PC-9 (cell line): Measurements from ENCODE around the gene ANO4. TPM values are rescaled to one million over a fixed set of nuclear protein-coding genes. Genes with fewer than 3 reads are reported as not detected.

Experiments used
- BruUV-seq: library from RNA; stranded (reverse); fragments of 400-500 nt; replicated peaks from 2 replicates; lab custom pipeline; 2021; lab: Mats Ljungman, UMichigan
- CTCF ChIA-PET: fragments of 300-600 bp; sonication (Branson Sonifier 250); formaldehyde crosslinking; loops from one replicate; lab custom pipeline; 2022; ENCODE audit warnings: antibody characterized with exemption; lab: Charles Lee
- POLR2A ChIA-PET: fragments of 300-600 bp; sonication (Branson Sonifier 250); formaldehyde crosslinking; loops from one replicate; lab custom pipeline; 2022; ENCODE audit warnings: antibody characterized with exemption; ENCODE audit not compliant: unreplicated experiment; lab: Charles Lee
- DNase-seq, 2 experiments: peaks; one replicate each; pipeline versions ENCODE4 v3.0.0 to v3.0.0-alpha.2; 2015 to 2022; ENCODE audit warnings: mixed read lengths in 1 of 2
- H2AFZ ChIP-seq: fragments of 200-600 bp; sonication (generic); 2 replicates; pipeline ENCODE4 v1.8.1; 2017; ENCODE audit warnings: antibody characterized with exemption
- H3F3A ChIP-seq: fragments of 200-600 bp; sonication (generic); 2 replicates; pipeline ENCODE4 v1.8.1; 2017; ENCODE audit warnings: antibody characterized with exemption, mild to moderate bottlenecking, low read depth; ENCODE audit not compliant: insufficient read depth
- H3K27ac ChIP-seq: fragments of 200-600 bp; sonication (generic); 2 replicates; pipeline ENCODE4 v1.6.1; 2016; ENCODE audit warnings: mixed run types
- H3K27me3 ChIP-seq: fragments of 200-600 bp; sonication (generic); 2 replicates; pipeline ENCODE4 v1.6.1; 2016; ENCODE audit warnings: low read depth, mixed run types; ENCODE audit not compliant: insufficient read depth
- H3K36me3 ChIP-seq: fragments of 200-600 bp; sonication (generic); 2 replicates; pipeline ENCODE4 v1.6.1; 2016; ENCODE audit warnings: low read depth, mixed run types
- H3K4me1 ChIP-seq: fragments of 200-600 bp; sonication (generic); replicated peaks from 2 replicates; pipeline ENCODE4 v1.6.1; 2016; ENCODE audit warnings: mixed run types; ENCODE audit not compliant: insufficient read depth
- H3K4me2 ChIP-seq: fragments of 200-600 bp; sonication (generic); 2 replicates; pipeline ENCODE4 v1.6.1; 2017; ENCODE audit warnings: mixed run types
- H3K4me3 ChIP-seq: fragments of 200-600 bp; sonication (generic); 2 replicates; pipeline ENCODE4 v1.6.1; 2016; ENCODE audit warnings: mixed run types
- H3K79me2 ChIP-seq: fragments of 200-600 bp; sonication (generic); 2 replicates; pipeline ENCODE4 v1.6.1; 2017; ENCODE audit warnings: low read depth, mixed run types
- H3K9me2 ChIP-seq: fragments of 200-600 bp; sonication (generic); 2 replicates; pipeline ENCODE4 v1.8.1; 2017; ENCODE audit warnings: mild to moderate bottlenecking; ENCODE audit not compliant: insufficient read depth
- H3K9me3 ChIP-seq: fragments of 200-600 bp; sonication (generic); 2 replicates; pipeline ENCODE4 v1.8.1; 2016; ENCODE audit warnings: low read depth; ENCODE audit not compliant: insufficient read depth
- H4K20me1 ChIP-seq: fragments of 200-600 bp; sonication (generic); 2 replicates; pipeline ENCODE4 v1.8.1; 2017; ENCODE audit not compliant: insufficient read depth
- EZH2 ChIP-seq: fragments of 200-600 bp; sonication (generic); IDR thresholded peaks from 2 replicates; pipeline ENCODE4 v1.8.0; 2017; ENCODE audit warnings: antibody characterized with exemption, low read depth
- intact Hi-C: fragments of 100-400 bp; cut with micrococcal nuclease; formaldehyde crosslinking; loops from one replicate; pipeline ENCODE4 v1.10.0; 2022; ENCODE audit not compliant: unreplicated experiment
- total RNA-seq: library from RNA; stranded (reverse); gene quantifications from 2 replicates; pipeline ENCODE4 v1.2.3, GENCODE V29; 2021
- TF ChIP-seq, protein P1 (sequence below): fragments of 200-600 bp; sonication (generic); conservative IDR thresholded peaks from 2 replicates; pipeline ENCODE4 v1.6.1; 2017; ENCODE audit warnings: mixed run types, antibody characterized with exemption, mild to moderate bottlenecking, moderate library complexity

The ANO4 gene
- total RNA-seq, 1 experiment from 2014 or later: not detected

DNA sequence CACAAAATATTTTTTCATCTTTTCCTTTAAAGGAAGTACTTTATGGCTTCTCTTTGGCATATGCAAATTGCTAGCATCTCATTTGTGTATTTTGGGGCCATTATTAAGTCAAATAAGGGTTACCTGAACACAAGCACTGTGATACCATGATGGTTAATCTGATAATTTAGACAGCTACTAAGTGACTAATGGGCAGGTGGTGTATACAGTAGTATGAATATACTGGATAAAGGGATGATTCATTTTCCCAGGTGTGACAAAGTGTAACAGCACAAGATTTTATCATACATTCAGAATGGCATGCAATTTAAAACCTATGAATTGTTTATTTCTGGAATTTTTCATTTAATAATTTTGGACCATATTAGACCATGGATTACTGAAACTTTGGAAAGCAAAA, 27.2 kb upstream of the ANO4 start:
- no peaks in the 10 kb centered on the region for H3K79me2 ChIP-seq
- H3K27me3 ChIP-seq: no peaks in the 10 kb centered on the region
- no TSS peak for BruUV-seq
- no peak overlapping the region for H3K27ac ChIP-seq
- TF ChIP-seq, protein P1, sequence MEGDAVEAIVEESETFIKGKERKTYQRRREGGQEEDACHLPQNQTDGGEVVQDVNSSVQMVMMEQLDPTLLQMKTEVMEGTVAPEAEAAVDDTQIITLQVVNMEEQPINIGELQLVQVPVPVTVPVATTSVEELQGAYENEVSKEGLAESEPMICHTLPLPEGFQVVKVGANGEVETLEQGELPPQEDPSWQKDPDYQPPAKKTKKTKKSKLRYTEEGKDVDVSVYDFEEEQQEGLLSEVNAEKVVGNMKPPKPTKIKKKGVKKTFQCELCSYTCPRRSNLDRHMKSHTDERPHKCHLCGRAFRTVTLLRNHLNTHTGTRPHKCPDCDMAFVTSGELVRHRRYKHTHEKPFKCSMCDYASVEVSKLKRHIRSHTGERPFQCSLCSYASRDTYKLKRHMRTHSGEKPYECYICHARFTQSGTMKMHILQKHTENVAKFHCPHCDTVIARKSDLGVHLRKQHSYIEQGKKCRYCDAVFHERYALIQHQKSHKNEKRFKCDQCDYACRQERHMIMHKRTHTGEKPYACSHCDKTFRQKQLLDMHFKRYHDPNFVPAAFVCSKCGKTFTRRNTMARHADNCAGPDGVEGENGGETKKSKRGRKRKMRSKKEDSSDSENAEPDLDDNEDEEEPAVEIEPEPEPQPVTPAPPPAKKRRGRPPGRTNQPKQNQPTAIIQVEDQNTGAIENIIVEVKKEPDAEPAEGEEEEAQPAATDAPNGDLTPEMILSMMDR: no peak
- no peak for TF ChIP-seq EZH2
- intact Hi-C loops: no loop called here
- H3F3A ChIP-seq: no peaks in the 10 kb centered on the region
- CTCF ChIA-PET: no interaction called here
- H3K9me2 ChIP-seq: no peaks in the 10 kb centered on the region; the same call in 1 of the 2 replicates
- H3K4me2 ChIP-seq: no peak overlapping the region
- H3K9me3 ChIP-seq: no peaks in the 10 kb centered on the region
- no peaks in the 10 kb centered on the region for H3K4me1 ChIP-seq
- H2AFZ ChIP-seq: no peak overlapping the region
- no peaks in the 10 kb centered on the region for H4K20me1 ChIP-seq
- no peak for DNase-seq
- H3K36me3 ChIP-seq: no peaks in the 10 kb centered on the region
- POLR2A ChIA-PET: no interaction called here
- H3K4me3 ChIP-seq: no peak overlapping the region

DNA sequence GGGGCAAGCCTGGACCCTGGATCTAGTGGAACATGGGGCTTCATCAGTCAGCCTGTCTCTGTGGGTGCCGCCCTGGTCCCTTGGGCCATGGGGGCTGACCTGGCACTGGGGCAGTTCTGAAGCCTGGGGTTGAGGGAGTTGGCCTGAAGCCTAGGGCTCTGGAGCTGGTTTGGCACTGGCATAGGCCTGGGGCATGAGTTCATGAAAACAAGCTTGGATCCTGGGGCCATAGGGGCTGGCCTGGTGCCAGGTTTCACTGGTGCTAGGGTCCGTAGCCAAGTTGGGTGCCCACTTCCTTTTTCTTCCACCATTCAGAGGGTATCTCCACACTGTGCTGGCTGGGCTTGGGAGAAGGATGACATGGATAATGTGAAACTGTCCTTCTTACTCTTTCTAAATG, 26.6 kb upstream of the ANO4 start:
- no peaks in the 10 kb centered on the region for H3F3A ChIP-seq
- CTCF ChIA-PET: no interaction called here
- no peaks in the 10 kb centered on the region for H3K4me1 ChIP-seq
- H4K20me1 ChIP-seq: no peaks in the 10 kb centered on the region
- no peaks in the 10 kb centered on the region for H3K79me2 ChIP-seq
- no peaks in the 10 kb centered on the region; the same call in 1 of the 2 replicates for H3K9me2 ChIP-seq
- no peak for DNase-seq
- intact Hi-C loops: no loop called here
- no peak overlapping the region for H3K4me2 ChIP-seq
- no peak overlapping the region for H3K27ac ChIP-seq
- H3K27me3 ChIP-seq: no peaks in the 10 kb centered on the region
- H2AFZ ChIP-seq: no peak overlapping the region
- H3K9me3 ChIP-seq: no peaks in the 10 kb centered on the region
- POLR2A ChIA-PET: no interaction called here
- BruUV-seq: no TSS peak
- no peak for TF ChIP-seq EZH2
- TF ChIP-seq, protein P1: no peak
- H3K36me3 ChIP-seq: no peaks in the 10 kb centered on the region
- no peak overlapping the region for H3K4me3 ChIP-seq

DNA sequence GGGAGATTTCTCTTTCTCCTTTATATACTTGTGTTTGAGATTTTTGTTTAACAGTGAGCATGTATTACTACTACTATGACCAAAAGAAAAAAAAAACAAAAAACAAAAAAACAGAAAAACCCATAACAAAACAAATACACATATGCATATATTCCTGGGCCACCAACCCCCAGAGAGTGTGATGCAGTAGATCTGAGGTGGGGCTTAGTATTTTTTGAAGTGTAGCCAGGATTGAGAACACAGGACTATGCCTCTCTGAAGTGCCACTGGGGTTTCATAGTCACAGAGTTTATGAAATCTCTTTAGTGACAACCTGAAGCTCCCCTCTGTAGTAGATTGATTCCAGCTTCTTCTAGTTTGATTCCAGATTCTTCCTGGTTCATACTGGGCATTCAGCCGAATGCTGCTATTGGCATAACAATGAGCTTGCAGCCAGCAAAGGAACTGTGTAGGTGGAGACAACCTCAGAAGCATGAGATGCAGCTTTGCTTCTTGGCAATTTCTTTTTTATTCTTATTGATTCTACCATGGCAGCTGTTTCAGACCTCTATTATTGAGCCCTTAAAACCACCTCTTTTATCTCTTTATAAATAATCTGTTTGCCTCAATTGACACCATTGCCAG, 15.5 kb upstream of the ANO4 start:
- ChIA-PET CTCF (no interaction called here), POLR2A (no interaction called here)
- Histone ChIP-seq H3K9me3 (no peaks in the 10 kb centered on the region), H3K36me3 (no peaks in the 10 kb centered on the region), H3K27ac (no peak overlapping the region), H3K4me3 (no peak overlapping the region), H3K4me1 (no peaks in the 10 kb centered on the region), H2AFZ (no peak overlapping the region), H4K20me1 (no peaks in the 10 kb centered on the region), H3K4me2 (no peak overlapping the region), H3K79me2 (no peaks in the 10 kb centered on the region), H3K9me2 (no peaks in the 10 kb centered on the region), H3F3A (no peaks in the 10 kb centered on the region), H3K27me3 (peaks cover 25% of the 10 kb centered on the region; the same call in 1 of the 2 replicates)
- TF ChIP-seq, protein P1: no peak
- no peak for TF ChIP-seq EZH2
- BruUV-seq: no TSS peak
- no peak for DNase-seq
- intact Hi-C loops: no loop called here
